Hepatocyte (in vitro differentiated cells): ENCODE measurements around the gene TMEM60.

Experiments
- EZH2phosphoT487 ChIP-seq: fragments of 200-600 bp; sonication (generic); IDR thresholded peaks from one replicate; pipeline ENCODE4 v1.6.1; 2018; ENCODE audit warnings: antibody characterized with exemption, mild to moderate bottlenecking, low read depth, moderate library complexity; ENCODE audit not compliant: unreplicated experiment, severe bottlenecking
- TF ChIP-seq, protein P1 (sequence below): fragments of 200-600 bp; sonication (generic); IDR thresholded peaks from 2 replicates; pipeline ENCODE4 v1.5.1; 2016; ENCODE audit warnings: antibody characterized with exemption, mild to moderate bottlenecking; ENCODE audit not compliant: poor library complexity

DNA sequence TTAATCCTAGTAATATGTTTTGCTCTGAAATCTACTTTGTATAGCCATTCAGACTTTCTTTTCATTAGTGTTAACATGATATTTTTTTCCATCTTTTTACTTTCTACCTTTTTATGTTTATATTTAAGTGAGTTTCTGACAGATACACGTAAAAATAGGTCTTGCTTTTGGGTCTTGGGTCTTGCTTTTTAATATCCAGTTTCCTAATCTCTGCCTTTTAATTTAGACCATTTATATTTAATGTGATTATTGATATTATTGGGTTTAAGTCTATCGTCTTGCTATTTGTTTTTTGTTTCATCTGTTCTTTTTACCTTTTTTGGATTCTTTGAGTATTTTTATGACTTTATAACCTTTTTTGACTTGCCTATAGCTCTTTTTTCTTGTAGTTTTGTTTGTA is 8.2 kb upstream of the TMEM60 start:
- TF ChIP-seq, protein P1, sequence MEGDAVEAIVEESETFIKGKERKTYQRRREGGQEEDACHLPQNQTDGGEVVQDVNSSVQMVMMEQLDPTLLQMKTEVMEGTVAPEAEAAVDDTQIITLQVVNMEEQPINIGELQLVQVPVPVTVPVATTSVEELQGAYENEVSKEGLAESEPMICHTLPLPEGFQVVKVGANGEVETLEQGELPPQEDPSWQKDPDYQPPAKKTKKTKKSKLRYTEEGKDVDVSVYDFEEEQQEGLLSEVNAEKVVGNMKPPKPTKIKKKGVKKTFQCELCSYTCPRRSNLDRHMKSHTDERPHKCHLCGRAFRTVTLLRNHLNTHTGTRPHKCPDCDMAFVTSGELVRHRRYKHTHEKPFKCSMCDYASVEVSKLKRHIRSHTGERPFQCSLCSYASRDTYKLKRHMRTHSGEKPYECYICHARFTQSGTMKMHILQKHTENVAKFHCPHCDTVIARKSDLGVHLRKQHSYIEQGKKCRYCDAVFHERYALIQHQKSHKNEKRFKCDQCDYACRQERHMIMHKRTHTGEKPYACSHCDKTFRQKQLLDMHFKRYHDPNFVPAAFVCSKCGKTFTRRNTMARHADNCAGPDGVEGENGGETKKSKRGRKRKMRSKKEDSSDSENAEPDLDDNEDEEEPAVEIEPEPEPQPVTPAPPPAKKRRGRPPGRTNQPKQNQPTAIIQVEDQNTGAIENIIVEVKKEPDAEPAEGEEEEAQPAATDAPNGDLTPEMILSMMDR: no peak
- no peak for TF ChIP-seq EZH2phosphoT487
